HCT116 (cell line): ENCODE measurements around the gene YIPF1. TPM values are rescaled to one million over a fixed set of nuclear protein-coding genes. Genes with fewer than 3 reads are reported as not detected.

Source experiments
- ATAC-seq: fragments of 200-7000 bp; cut with Tn5 transposase; 2 replicates; pipeline ENCODE4 v1.9.1; 2020; ENCODE audit warnings: mild to moderate bottlenecking, moderate library complexity
- BruUV-seq: library from RNA; stranded (reverse); fragments of 400-500 nt; replicated peaks from 2 replicates; lab custom pipeline; 2021; lab: Mats Ljungman, UMichigan
- CTCF ChIA-PET: fragments of 300-600 bp; sonication (Branson Sonifier 250); formaldehyde crosslinking; loops from one replicate; lab custom pipeline; 2021; ENCODE audit warnings: antibody characterized with exemption; lab: Charles Lee
- POLR2A ChIA-PET: fragments of 300-600, 350-600 bp; sonication (Branson Sonifier 250); formaldehyde crosslinking; loops from one replicate; lab custom pipeline; 2021; ENCODE audit warnings: antibody characterized with exemption; lab: Charles Lee
- RAD21 ChIA-PET, 2 experiments: fragments of 300-600 bp; sonication (Branson Sonifier 250); formaldehyde crosslinking; loops; one replicate each; lab custom pipeline; 2023; ENCODE audit warnings: low total read pairs in 2 of 2; ENCODE audit not compliant: uncharacterized antibody in 2 of 2, unreplicated experiment in 2 of 2, low non-redundant PET in 1 of 2; lab: Charles Lee
- DNase-seq: peaks from one replicate; pipeline ENCODE4 v3.0.0-alpha.2; 2010; ENCODE audit warnings: low read depth, low spot score
- H2AFZ ChIP-seq: fragments of 200-600 bp; shearing (Covaris generic), sonication (generic); 2 replicates; pipeline ENCODE4 v1.6.1; 2017; ENCODE audit warnings: low read depth, mixed run types, mixed read lengths, antibody characterized with exemption, low read length; ENCODE audit not compliant: poor library complexity, severe bottlenecking
- H3K27ac ChIP-seq: 2 replicates; pipeline ENCODE4 v1.5.1; 2012; ENCODE audit warnings: low read depth, low read length
- H3K27me3 ChIP-seq: fragments of 200-600 bp; sonication (generic); 2 replicates; pipeline ENCODE4 v1.6.1; 2016; ENCODE audit warnings: mixed run types, low read length, mixed read lengths; ENCODE audit not compliant: insufficient read depth
- H3K36me3 ChIP-seq, 2 experiments: fragments of 200-500 bp in 1 of 2; fragments of 200-600 bp in 1 of 2; sonication (Bioruptor generic) in 1 of 2; sonication (generic) in 1 of 2; 2 replicates each; pipeline versions ENCODE4 v1.5.1 to v1.6.1; 2014 to 2016; ENCODE audit warnings: low read length in 2 of 2, inconsistent platforms in 1 of 2, mixed read lengths in 1 of 2, mixed run types in 1 of 2; ENCODE audit not compliant: insufficient read depth in 2 of 2, control insufficient read depth in 1 of 2
- H3K4me1 ChIP-seq, 2 experiments: fragments of 200-600 bp in 1 of 2; sonication (generic) in 1 of 2; 2 replicates each; pipeline versions ENCODE4 v1.5.1 to v1.6.1; 2012 to 2017; ENCODE audit warnings: low read length in 2 of 2, inconsistent platforms in 1 of 2, mild to moderate bottlenecking in 1 of 2, mixed read lengths in 1 of 2, mixed run types in 1 of 2, moderate library complexity in 1 of 2; ENCODE audit not compliant: insufficient read depth in 2 of 2, control insufficient read depth in 1 of 2
- H3K4me2 ChIP-seq: fragments of 200-600 bp; sonication (generic); 2 replicates; pipeline ENCODE4 v1.6.1; 2017; ENCODE audit warnings: mixed run types, low read length, mixed read lengths
- H3K4me3 ChIP-seq, 2 experiments: fragments of 200-600 bp in 1 of 2; sonication (generic) in 1 of 2; replicated peaks in 1 of 2; 2 replicates each; pipeline ENCODE4 v1.5.1; 2011 to 2016; ENCODE audit warnings: low read length in 2 of 2, control low read depth in 1 of 2, low read depth in 1 of 2, mild to moderate bottlenecking in 1 of 2, mixed read lengths in 1 of 2, mixed run types in 1 of 2
- H3K79me2 ChIP-seq: fragments of 200-600 bp; sonication (generic); 2 replicates; pipeline ENCODE4 v1.6.1; 2017; ENCODE audit warnings: mild to moderate bottlenecking, mixed run types, low read length, moderate library complexity, mixed read lengths; ENCODE audit not compliant: insufficient read depth
- H3K9ac ChIP-seq: fragments of 200-600 bp; sonication (generic); 2 replicates; pipeline ENCODE4 v1.6.1; 2016; ENCODE audit warnings: low read length, mixed read lengths
- H3K9me2 ChIP-seq: fragments of 200-600 bp; sonication (generic), shearing (Covaris generic); 2 replicates; pipeline ENCODE4 v1.6.1; 2017; ENCODE audit warnings: mixed run types, mild to moderate bottlenecking, moderate library complexity; ENCODE audit not compliant: insufficient read depth
- H3K9me3 ChIP-seq, 2 experiments: fragments of 200-500 bp in 1 of 2; fragments of 200-600 bp in 1 of 2; sonication (Bioruptor generic) in 1 of 2; sonication (generic) in 1 of 2; 2 replicates each; pipeline ENCODE4 v1.6.1; 2014 to 2017; ENCODE audit warnings: low read length in 2 of 2, mixed read lengths in 2 of 2, inconsistent platforms in 1 of 2, low read depth in 1 of 2, mild to moderate bottlenecking in 1 of 2, mixed run types in 1 of 2, moderate library complexity in 1 of 2; ENCODE audit not compliant: control insufficient read depth in 1 of 2, insufficient read depth in 1 of 2
- H4K20me1 ChIP-seq: fragments of 200-600 bp; sonication (generic), shearing (Covaris generic); 2 replicates; pipeline ENCODE4 v1.6.1; 2017; ENCODE audit warnings: mixed run types, mild to moderate bottlenecking, moderate library complexity; ENCODE audit not compliant: insufficient read depth
- CEBPB ChIP-seq: IDR thresholded peaks from 2 replicates; pipeline ENCODE4 v1.6.1; 2012; ENCODE audit warnings: low read depth
- FOSL1 ChIP-seq: IDR thresholded peaks from 2 replicates; pipeline ENCODE4 v1.6.1; 2012; ENCODE audit warnings: low read depth
- POLR2A ChIP-seq: IDR thresholded peaks from 2 replicates; pipeline ENCODE4 v1.7.0; 2011; ENCODE audit warnings: borderline replicate concordance; ENCODE audit not compliant: insufficient read depth, insufficient read length; ENCODE audit errors: extremely low read depth
- POLR2AphosphoS5 ChIP-seq: IDR thresholded peaks from 2 replicates; pipeline ENCODE4 v1.6.1; 2011; ENCODE audit warnings: mild to moderate bottlenecking, low read depth, low read length, moderate library complexity
- SIN3A ChIP-seq: IDR thresholded peaks from 2 replicates; pipeline ENCODE4 v1.6.1; 2012; ENCODE audit warnings: low read depth
- SP1 ChIP-seq: IDR thresholded peaks from 2 replicates; pipeline ENCODE4 v1.6.1; 2012; ENCODE audit warnings: low read depth
- SRF ChIP-seq: IDR thresholded peaks from 2 replicates; pipeline ENCODE4 v1.6.1; 2012; ENCODE audit warnings: low read depth
- TCF7L2 ChIP-seq: IDR thresholded peaks from 2 replicates; pipeline ENCODE4 v1.7.0; 2011; ENCODE audit warnings: borderline replicate concordance, inconsistent platforms; ENCODE audit not compliant: insufficient read depth, insufficient read length; ENCODE audit errors: extremely low read depth
- YY1 ChIP-seq: IDR thresholded peaks from 2 replicates; pipeline ENCODE4 v1.6.1; 2011; ENCODE audit warnings: low read length, low read depth, moderate library complexity, mild to moderate bottlenecking; ENCODE audit not compliant: insufficient replicate concordance; ENCODE audit errors: extremely low read depth
- ZFX ChIP-seq: fragments of 450-650 bp; IDR thresholded peaks from 2 replicates; pipeline ENCODE4 v1.6.1; 2017
- intact Hi-C: fragments of 100-400 bp; cut with micrococcal nuclease; formaldehyde crosslinking; loops from 2 replicates; pipeline ENCODE4 v1.10.0; 2022
- total RNA-seq: library from RNA; stranded (reverse); gene quantifications from one replicate; pipeline ENCODE4 v1.2.1, GENCODE V29; 2021; ENCODE audit not compliant: unreplicated experiment
- TF ChIP-seq, protein P1 (sequence below): IDR thresholded peaks from 2 replicates; pipeline ENCODE4 v1.6.1; 2012; ENCODE audit warnings: low read depth
- TF ChIP-seq, protein P2 (sequence below), 3 experiments: fragments of 200-600 bp in 1 of 3; sonication (generic) in 1 of 3; IDR thresholded peaks in 2 of 3; conservative IDR thresholded peaks in 1 of 3; 2 replicates each; pipeline ENCODE4 v1.5.1; 2012 to 2017; ENCODE audit warnings: low read depth in 2 of 3, low read length in 2 of 3, antibody characterized with exemption in 1 of 3, borderline replicate concordance in 1 of 3, control low read depth in 1 of 3, mild to moderate bottlenecking in 1 of 3, mixed read lengths in 1 of 3, mixed run types in 1 of 3, moderate library complexity in 1 of 3; ENCODE audit not compliant: insufficient read depth in 1 of 3
- TF ChIP-seq, protein P3 (sequence below): IDR thresholded peaks from 2 replicates; pipeline ENCODE4 v1.6.1; 2012

YIPF1 gene
- total RNA-seq, 1 experiment from 2014 or later: 16.4 TPM

GRCh38 chr1:53896635-53897229 is 7.1 kb upstream of the YIPF1 start:
- ATAC-seq: no peak
- no peaks in the 10 kb centered on the region for H3K36me3 ChIP-seq
- H3K4me1 ChIP-seq: peaks cover 0 to 15% of the 10 kb centered on the region in 2 experiments; a peak in 2 of 4 replicates
- intact Hi-C loops: no loop called here
- H2AFZ ChIP-seq: no peak overlapping the region
- no peak overlapping the region for H3K27ac ChIP-seq
- no peaks in the 10 kb centered on the region for H3K9me3 ChIP-seq
- TF ChIP-seq SP1 (no peak), SIN3A (no peak), SRF (no peak)
- H3K9me2 ChIP-seq: no peaks in the 10 kb centered on the region
- ChIA-PET RAD21 (no interaction called here), CTCF (no interaction called here), POLR2A (no interaction called here)
- no peaks in the 10 kb centered on the region for H3K79me2 ChIP-seq
- BruUV-seq: no TSS peak
- H4K20me1 ChIP-seq: no peaks in the 10 kb centered on the region
- H3K9ac ChIP-seq: no peak overlapping the region
- DNase-seq: no peak
- no peaks in the 10 kb centered on the region for H3K27me3 ChIP-seq
- H3K4me3 ChIP-seq: no peak overlapping the region
- no peak overlapping the region for H3K4me2 ChIP-seq

GRCh38 chr1:53895421-53895820 is 5.8 kb upstream of the YIPF1 start:
- no peak overlapping the region for H3K27ac ChIP-seq
- H3K4me2 ChIP-seq: no peak overlapping the region
- intact Hi-C loops: no loop called here
- no peaks in the 10 kb centered on the region for H3K9me2 ChIP-seq
- H3K27me3 ChIP-seq: no peaks in the 10 kb centered on the region
- H4K20me1 ChIP-seq: no peaks in the 10 kb centered on the region
- H2AFZ ChIP-seq: no peak overlapping the region
- no peak overlapping the region for H3K9ac ChIP-seq
- H3K79me2 ChIP-seq: no peaks in the 10 kb centered on the region
- peaks cover under 1 to 17% of the 10 kb centered on the region in 2 experiments; a peak in 3 of 4 replicates for H3K4me1 ChIP-seq
- ChIA-PET RAD21 (no interaction called here), CTCF (no interaction called here), POLR2A (no interaction called here)
- no TSS peak for BruUV-seq
- no peaks in the 10 kb centered on the region for H3K36me3 ChIP-seq
- ATAC-seq (no peak), DNase-seq (no peak)
- H3K9me3 ChIP-seq: no peaks in the 10 kb centered on the region
- no peak overlapping the region for H3K4me3 ChIP-seq
- TF ChIP-seq, protein P1, sequence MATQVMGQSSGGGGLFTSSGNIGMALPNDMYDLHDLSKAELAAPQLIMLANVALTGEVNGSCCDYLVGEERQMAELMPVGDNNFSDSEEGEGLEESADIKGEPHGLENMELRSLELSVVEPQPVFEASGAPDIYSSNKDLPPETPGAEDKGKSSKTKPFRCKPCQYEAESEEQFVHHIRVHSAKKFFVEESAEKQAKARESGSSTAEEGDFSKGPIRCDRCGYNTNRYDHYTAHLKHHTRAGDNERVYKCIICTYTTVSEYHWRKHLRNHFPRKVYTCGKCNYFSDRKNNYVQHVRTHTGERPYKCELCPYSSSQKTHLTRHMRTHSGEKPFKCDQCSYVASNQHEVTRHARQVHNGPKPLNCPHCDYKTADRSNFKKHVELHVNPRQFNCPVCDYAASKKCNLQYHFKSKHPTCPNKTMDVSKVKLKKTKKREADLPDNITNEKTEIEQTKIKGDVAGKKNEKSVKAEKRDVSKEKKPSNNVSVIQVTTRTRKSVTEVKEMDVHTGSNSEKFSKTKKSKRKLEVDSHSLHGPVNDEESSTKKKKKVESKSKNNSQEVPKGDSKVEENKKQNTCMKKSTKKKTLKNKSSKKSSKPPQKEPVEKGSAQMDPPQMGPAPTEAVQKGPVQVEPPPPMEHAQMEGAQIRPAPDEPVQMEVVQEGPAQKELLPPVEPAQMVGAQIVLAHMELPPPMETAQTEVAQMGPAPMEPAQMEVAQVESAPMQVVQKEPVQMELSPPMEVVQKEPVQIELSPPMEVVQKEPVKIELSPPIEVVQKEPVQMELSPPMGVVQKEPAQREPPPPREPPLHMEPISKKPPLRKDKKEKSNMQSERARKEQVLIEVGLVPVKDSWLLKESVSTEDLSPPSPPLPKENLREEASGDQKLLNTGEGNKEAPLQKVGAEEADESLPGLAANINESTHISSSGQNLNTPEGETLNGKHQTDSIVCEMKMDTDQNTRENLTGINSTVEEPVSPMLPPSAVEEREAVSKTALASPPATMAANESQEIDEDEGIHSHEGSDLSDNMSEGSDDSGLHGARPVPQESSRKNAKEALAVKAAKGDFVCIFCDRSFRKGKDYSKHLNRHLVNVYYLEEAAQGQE: no peak
- no peak for TF ChIP-seq YY1
- no peak for TF ChIP-seq SP1
- TF ChIP-seq FOSL1: no peak
- TF ChIP-seq ZFX: no peak
- TF ChIP-seq, protein P2, sequence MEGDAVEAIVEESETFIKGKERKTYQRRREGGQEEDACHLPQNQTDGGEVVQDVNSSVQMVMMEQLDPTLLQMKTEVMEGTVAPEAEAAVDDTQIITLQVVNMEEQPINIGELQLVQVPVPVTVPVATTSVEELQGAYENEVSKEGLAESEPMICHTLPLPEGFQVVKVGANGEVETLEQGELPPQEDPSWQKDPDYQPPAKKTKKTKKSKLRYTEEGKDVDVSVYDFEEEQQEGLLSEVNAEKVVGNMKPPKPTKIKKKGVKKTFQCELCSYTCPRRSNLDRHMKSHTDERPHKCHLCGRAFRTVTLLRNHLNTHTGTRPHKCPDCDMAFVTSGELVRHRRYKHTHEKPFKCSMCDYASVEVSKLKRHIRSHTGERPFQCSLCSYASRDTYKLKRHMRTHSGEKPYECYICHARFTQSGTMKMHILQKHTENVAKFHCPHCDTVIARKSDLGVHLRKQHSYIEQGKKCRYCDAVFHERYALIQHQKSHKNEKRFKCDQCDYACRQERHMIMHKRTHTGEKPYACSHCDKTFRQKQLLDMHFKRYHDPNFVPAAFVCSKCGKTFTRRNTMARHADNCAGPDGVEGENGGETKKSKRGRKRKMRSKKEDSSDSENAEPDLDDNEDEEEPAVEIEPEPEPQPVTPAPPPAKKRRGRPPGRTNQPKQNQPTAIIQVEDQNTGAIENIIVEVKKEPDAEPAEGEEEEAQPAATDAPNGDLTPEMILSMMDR (IDR thresholded peaks at IDR 0.05 in 2 of 3, conservative IDR thresholded peaks at IDR 0.05 in 1 of 3; ENCODE audit: borderline replicate concordance in 1 of 3, insufficient read depth in 1 of 3, low read depth in 2 of 3, low read length in 2 of 3): no peak
- TF ChIP-seq, protein P3, sequence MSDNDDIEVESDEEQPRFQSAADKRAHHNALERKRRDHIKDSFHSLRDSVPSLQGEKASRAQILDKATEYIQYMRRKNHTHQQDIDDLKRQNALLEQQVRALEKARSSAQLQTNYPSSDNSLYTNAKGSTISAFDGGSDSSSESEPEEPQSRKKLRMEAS: no peak
- no peak for TF ChIP-seq POLR2AphosphoS5
- no peak for TF ChIP-seq POLR2A
- TF ChIP-seq TCF7L2: no peak
- no peak for TF ChIP-seq CEBPB
